NCI-H1436 treated with DMSO at 0.1 percent for 48 hours (cell line): ENCODE measurements around the gene LTB4R2.

Experiments
- DNase-seq: peaks from one replicate; lab custom pipeline; 2025; lab: John Stamatoyannopoulos, UW

The LTB4R2 gene

GRCh38 chr14:24299255-24300191, 10.4 kb upstream of the LTB4R2 start, which contains the start of the genes DHRS1 and NOP9:
Gene DHRS1, minus strand, starts transcription at chr14:24299780. Its CDS starts 674 bp downstream, at chr14:24299106.
Gene NOP9, plus strand, starts transcription at chr14:24299850. Its CDS starts 105 bp downstream, at chr14:24299955.
- DNase-seq: no peak

DNA sequence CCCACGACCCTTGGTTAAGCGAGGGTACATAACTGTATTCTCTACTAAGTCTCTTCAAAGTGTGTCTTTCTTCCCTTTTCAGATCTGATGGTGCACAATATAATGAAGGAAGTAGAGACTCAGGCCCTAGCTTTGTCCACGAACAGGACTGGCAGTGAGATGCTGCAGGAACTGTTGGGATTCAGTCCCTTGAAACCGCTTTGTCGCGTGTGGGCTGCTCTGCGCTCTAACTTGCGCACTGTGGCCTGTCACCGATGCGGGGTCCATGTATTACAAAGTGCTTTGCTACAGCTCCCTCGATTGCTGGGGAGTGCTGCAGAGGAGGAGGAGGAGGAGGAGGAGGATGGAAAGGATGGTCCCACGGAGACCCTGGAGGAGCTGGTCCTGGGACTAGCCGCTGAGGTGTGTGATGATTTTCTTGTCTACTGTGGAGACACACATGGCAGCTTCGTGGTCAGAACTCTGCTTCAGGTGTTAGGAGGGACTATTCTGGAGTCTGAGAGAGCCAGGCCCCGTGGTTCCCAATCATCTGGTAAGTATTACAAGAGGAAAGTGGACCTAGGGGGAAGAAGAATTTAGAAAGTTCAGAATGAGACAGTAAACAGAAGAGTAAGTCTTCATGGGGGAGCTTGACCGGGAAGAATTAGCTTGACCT, 9.5 kb upstream of the LTB4R2 start:
- no peak for DNase-seq

- DNase-seq: no peak
Observed at GRCh38 chr14:24304019-24304387, 5.9 kb upstream of the LTB4R2 start.

DNA sequence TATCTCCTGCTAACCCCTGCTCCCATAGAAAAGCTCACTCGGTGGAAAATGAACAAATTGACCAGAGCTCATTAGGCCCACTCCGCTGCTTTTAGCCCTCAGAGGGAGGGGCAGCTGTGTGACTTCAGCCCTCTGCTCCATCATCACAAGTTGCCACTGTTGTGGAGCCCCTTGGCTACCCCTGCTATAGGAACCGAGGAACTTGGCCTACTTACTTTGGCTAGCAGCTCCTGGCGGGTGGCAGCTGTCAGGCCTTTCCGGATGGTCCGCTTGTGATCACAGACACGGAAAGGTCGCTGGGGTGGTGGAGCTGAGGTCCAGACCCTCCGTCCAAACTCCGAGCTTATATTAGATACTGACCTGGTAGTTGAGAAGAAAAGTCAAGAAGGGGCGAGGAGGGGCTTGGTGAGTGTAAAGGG, 2.8 kb upstream of the LTB4R2 start:
- DNase-seq: no peak

DNA sequence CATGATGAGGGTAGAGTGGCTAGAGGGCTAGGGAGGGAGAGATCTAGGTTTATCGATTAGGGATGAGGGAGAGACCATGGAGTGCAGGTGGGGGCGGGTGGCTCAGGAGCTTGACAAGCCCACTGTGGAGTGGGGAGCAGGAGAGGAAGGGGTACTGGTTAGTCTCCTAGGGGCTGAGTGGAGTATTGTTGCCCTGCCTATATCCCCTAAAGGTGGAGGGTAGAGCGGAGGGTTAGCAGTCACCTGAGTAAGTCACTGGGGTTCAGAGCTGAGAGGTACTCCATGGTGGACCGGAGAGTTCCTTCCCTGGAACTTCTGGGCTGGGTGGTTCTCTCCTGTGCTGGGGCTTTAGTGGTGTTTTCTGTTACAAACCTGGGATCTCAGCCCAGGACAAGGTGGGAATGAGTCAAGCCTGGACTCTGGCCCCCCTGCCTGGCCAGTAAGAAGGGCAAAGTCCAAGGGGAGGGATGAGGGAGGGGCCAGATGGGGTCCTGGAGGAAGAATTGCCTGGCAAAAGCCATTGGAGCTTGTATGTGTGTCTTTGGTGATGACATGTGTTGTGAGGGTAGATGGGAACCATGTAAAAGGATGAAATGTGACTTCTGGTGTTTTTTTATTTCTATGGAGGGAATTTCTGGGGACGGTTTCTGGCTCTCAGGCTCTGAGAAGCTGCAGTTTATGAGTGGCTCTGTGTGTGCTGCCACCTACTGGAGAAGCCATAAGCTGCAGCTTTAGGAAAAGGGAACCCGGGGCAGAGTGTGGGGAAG, 2.2 kb upstream of the LTB4R2 start, which contains the start of gene CIDEB:
Gene CIDEB, minus strand, starts transcription at position 403 of the 767 bp plus-strand sequence. Its CDS starts 119 bp downstream, at position 284.
- DNase-seq: no peak

DNA sequence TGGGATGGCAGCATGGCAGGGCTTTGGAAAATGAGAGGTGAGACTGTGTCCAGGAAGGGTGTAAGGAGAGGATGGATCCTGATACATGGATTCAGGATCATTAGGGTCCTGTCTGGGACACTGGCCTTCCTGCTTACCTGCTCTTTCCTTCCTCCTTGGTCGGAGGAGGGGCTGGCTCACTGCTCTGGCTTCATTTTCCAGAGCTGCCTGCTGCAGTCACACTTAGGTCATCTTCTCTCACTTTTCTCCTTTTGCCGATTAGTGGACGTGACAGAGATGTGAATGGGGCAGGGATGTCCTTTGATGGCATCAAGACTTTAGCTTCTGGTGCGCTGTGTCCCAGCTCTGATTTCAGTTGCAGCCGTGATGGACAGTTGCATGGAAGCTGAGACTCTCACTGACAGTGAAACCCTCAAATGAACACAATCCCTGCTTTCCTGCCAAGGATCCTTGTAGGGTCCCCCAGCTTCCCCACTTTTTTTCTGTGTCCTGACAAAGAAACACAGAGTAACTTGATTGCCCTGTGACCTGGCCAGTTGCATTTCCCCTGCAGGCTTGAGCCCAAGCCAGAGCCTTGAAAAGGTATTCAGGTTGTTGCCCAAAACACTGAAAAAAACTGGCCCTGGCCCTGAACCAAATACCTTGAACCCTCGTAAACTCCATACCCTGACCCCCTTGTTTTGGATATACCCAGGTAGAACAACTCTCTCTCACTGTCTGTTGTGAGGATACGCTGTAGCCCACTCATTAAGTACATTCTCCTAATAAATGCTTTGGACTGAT, 1.4 kb upstream of the LTB4R2 start:
- DNase-seq: no peak

- no peak for DNase-seq
Observed at GRCh38 chr14:24310265-24310645, 315 bp downstream of the LTB4R2 start.

- no peak for DNase-seq
Observed at GRCh38 chr14:24310646-24311604, 985 bp downstream of the LTB4R2 start, which contains the start of gene LTB4R. Gene LTB4R, plus strand, starts transcription at chr14:24311502. Its CDS starts 4,150 bp downstream, at chr14:24315652.

DNA sequence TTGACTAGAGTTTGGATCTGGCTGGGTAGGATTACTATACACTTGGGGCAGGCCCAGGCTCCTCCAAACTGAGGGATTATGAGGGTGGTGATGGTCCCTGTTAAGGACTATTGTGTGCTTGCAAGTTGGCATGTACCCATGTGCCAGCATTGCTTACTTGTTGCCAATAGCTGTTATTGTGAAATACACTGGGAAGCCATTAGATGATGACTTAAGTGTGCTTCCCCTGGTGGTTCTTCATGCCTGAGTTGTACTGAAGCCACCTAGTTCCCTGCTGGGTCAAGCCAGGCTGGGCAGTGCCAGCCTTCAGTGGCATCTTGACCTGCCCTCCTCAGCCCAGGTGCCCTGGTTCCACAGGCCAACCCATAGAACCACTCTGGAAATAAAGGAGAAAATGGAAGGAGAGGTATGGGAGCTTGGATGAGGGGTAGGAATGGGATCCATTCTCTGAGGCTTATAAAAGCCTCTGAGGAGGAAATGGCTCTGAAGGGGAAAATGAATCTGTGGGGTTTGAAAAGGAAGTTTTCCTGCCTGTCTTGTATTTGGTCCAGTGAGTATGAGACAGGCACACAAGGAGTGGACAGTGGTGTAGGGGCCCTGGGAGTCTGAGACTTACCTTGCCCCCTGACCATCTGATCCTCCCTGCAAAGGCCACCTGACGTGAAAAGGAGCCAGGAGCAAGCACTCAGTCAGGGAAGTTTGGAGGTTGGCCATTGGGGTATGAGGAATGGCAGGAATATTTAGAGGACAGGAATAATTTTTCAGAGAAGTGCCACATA, 2.1 kb downstream of the LTB4R2 start:
- no peak for DNase-seq

DNA sequence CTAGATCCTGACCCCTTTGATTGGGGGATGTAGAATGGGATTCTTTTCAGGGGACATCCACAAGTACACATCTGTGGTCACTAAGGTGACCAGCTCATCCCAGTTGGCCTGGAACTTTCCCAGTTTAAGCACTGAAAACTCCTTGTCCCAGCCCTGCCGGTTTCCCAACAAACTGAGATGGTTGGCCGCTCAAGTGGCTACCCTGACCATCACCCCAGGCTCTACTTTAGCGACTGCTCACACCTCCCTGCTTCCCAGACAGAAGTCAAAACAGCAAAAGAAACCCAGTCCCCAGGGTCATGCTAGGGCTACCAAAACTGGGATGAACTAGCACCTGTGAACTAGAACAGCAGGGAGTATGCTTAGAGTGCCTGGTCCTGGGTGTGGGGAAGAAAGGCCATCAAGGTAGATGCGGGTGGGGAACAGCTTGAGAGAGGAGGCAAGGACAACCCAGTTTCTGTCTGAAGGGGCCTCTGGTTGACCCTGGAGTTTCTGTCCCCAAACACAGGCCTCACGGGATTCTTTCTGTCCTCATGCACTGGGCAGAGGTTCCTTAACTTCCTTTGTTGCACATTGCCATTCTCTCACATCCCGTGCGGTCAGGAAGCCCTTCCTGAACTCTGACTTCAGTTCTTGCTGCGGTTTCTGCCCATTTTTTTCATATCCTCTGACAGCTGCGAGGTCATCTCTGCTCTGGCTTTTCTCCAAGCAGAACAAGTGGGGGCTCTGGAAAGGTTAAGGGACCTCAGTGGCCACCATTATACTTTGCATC, 3.0 kb downstream of the LTB4R2 start:
- DNase-seq: no peak

- no peak for DNase-seq
Observed at GRCh38 chr14:24313913-24314312, 4.0 kb downstream of the LTB4R2 start.

DNA sequence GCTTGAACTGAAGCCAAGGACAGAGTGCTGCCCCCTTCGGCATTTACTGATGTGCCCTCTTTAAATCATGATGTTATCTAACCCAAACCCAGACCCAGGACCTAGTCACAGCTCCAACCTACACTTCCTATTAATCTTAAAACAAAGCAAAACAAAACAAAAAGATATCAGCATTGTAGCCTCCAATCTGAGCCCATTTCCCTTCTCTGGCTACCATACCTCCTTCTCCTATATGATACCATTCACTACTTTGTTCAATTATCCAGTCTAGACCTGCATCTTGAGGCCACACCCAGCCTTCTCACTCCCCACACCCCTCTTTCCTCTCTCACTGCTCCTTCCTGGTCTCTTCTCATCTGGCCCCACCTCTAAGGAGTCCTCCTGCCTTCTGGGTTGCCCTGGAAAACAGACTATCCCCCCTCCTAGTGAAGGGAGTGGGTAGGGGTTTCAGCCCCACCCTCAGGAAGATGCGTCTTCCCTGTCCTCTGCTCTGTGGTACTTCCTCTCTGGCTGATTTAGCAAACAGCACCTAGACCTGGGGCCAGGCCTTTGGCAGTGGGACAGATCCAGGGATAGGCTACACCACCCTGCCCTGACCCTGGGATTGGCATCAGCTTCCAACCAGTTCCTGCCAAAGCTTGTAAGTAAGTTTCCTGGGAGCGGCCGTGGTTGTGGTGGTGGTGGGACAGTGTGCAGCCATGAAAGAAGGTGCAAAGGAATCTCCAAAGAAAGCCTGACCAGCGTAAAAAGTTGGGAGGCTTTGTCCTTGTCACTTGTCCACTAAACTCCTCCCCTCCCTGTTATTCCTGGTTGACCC, 4.6 kb downstream of the LTB4R2 start:
- DNase-seq: no peak

GRCh38 chr14:24315243-24315806, 5.4 kb downstream of the LTB4R2 start:
- DNase-seq: no peak

DNA sequence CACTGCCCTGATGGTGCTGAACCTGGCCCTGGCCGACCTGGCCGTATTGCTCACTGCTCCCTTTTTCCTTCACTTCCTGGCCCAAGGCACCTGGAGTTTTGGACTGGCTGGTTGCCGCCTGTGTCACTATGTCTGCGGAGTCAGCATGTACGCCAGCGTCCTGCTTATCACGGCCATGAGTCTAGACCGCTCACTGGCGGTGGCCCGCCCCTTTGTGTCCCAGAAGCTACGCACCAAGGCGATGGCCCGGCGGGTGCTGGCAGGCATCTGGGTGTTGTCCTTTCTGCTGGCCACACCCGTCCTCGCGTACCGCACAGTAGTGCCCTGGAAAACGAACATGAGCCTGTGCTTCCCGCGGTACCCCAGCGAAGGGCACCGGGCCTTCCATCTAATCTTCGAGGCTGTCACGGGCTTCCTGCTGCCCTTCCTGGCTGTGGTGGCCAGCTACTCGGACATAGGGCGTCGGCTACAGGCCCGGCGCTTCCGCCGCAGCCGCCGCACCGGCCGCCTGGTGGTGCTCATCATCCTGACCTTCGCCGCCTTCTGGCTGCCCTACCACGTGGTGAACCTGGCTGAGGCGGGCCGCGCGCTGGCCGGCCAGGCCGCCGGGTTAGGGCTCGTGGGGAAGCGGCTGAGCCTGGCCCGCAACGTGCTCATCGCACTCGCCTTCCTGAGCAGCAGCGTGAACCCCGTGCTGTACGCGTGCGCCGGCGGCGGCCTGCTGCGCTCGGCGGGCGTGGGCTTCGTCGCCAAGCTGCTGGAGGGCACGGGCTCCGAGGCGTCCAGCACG, 6.1 kb downstream of the LTB4R2 start:
- no peak for DNase-seq

GRCh38 chr14:24316597-24316950, 6.6 kb downstream of the LTB4R2 start:
- DNase-seq: no peak

DNA sequence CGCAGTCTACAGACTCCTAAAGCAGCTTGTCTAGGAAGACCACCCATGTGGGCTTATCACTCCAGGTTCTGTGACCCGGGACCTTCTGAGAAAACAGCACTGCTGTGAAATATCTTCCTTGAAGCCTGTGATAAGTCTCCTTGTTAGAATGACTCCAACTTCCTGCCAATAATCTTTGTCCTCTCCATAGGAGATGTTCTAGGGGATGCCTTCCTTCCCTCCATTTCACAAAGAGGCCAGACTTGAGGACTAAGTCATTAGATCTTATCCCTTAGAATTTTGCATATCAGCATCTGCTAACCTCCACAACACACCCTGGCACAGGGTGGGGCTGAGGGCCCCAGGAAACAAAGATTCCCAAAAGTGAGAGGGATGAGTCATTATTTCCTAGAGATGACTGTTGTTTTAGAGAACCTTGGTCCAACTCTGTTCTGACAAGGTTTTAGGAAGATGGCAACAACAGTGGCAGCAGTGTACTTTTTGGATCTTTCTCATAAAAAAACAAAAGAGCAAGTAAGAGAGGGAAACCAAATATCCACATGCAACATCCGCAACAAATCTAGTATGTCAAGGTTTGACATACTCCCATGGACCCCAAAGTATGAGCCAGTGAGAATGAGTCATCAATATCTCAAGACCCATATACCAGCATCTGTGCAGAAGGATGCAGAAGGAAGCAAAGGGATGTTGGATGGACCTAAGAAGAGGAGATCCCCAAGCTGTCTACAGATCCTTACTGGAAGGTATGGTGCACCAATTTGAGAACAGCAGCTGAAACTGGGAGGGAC, 7.4 kb downstream of the LTB4R2 start:
- no peak for DNase-seq
